DOHH2 (cell line): Measurements from ENCODE around the gene STK32C.

ENCODE experiments used
- CTCF ChIP-seq: fragments of 200-600 bp; sonication (generic); IDR thresholded peaks from one replicate; pipeline ENCODE4 v1.5.1; 2014; ENCODE audit warnings: antibody characterized with exemption, mild to moderate bottlenecking, low read depth, low read length; ENCODE audit not compliant: poor library complexity, severe bottlenecking
- EZH2phosphoT487 ChIP-seq: fragments of 200-600 bp; sonication (generic); IDR thresholded peaks from 2 replicates; pipeline ENCODE4 v1.6.1; 2017; ENCODE audit warnings: borderline replicate concordance, mild to moderate bottlenecking, antibody characterized with exemption, low read length, moderate library complexity, mixed read lengths

- TF ChIP-seq CTCF (no peak), EZH2phosphoT487 (no peak)
Observed at GRCh38 chr10:132242103-132242840, 65.5 kb downstream of the STK32C start.
